A549 treated with Hydrocortisone at 1 μM for 4 hours (cell line): ENCODE data around the gene SRPK3. TPM values are rescaled to one million over a fixed set of nuclear protein-coding genes. Genes with fewer than 3 reads are reported as not detected.

ENCODE experiments used
- total RNA-seq: library from RNA; stranded (reverse); fragments of 200-300 nt; extraction: Qiagen RNA extraction; gene quantifications from 5 replicates; pipeline ENCODE4 v1.2.3, GENCODE V29; 2022

SRPK3 gene
- total RNA-seq = 0.02 to 0.13 TPM (median 0.05 TPM) in 4 of 5 replicates, not detected in the other

GRCh38 chrX:153780678-153781427 lies at the start of gene SRPK3:
Gene SRPK3, plus strand, starts transcription at chrX:153781041. Its CDS starts 46 bp downstream, at chrX:153781087.

GRCh38 chrX:153763989-153764755 lies 16.7 kb upstream of the SRPK3 start, which contains the start of gene PLXNB3:
Gene PLXNB3, plus strand, starts transcription at chrX:153764249. Its CDS starts 1,287 bp downstream, at chrX:153765536.

GRCh38 chrX:153794018-153794896 lies 13.4 kb downstream of the SRPK3 start, which contains the start of the genes IDH3G and SSR4:
Gene IDH3G, minus strand, starts transcription at chrX:153794375. Its CDS starts 49 bp downstream, at chrX:153794326.
Gene SSR4, plus strand, starts transcription at chrX:153794668. Its CDS starts 20 bp downstream, at chrX:153794688.

DNA sequence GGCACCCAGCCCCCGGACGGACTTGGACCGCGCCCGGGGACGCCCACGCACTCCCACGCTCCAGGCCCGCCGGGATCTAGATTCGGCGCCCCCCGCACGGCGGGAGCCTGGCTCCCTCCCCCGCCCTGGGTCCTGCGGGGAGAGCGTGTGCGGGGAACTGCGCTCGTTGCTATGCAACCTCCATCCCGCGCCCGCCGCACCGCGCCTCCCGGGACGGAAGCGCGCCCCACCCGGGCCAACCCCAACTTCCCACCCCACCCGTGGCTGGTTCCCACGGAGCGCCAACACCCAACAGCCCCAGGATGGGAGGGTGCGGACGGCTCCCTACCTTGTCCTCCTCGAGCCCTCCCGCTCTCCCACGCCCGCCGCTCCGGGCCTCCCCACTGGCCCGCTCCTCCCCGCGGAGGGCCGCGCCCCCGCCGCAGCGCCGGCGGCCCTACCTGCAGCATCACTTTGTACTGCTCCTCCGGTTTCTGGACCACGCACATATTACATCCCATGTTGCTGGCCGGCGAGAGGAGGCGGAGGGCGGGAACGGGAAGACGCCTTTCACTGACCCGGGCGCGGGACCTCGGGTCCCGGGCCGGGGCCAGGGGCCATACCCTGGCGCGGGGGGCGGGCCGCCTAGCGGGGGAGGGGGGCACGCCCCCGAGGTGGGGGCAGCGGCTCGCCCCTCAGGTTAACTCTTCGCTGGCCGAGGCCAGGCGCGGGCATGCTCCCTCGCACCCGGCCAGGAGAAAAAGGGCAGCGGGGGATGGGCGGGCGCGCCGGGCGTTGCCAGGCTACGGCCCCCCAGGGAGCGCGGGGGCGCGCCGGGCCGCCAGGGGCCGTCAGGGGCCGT lies 49.2 kb downstream of the SRPK3 start, which contains the start of gene PDZD4:
PDZD4 (minus strand) TSS at position 746 of the 841 bp plus-strand sequence; CDS start at position 500, 246 bp downstream.

Other genes with a start within 250 kb of the SRPK3 start
- 40.9 to 59.7 TPM (median 57.6 TPM) in 5 replicates for gene CCNQ, start 181.9 kb upstream of the SRPK3 start, total RNA-seq
- gene DUSP9, start 133.8 kb upstream of the SRPK3 start, total RNA-seq = 1.0 to 1.6 TPM (median 1.5 TPM) in 5 replicates
- gene PNCK, start 107.2 kb upstream of the SRPK3 start, total RNA-seq = 0.13 to 0.44 TPM (median 0.26 TPM) in 3 of 5 replicates, not detected in the others
- gene SLC6A8, start 93.1 kb upstream of the SRPK3 start, total RNA-seq = 10.0 to 14.5 TPM (median 12.6 TPM) in 5 replicates
- 351 to 491 TPM (median 368 TPM) in 5 replicates for gene BCAP31, start 56.7 kb upstream of the SRPK3 start, total RNA-seq
- gene ABCD1, start 56.2 kb upstream of the SRPK3 start, total RNA-seq = 2.5 to 4.0 TPM (median 3.6 TPM) in 5 replicates
- gene PLXNB3, start 16.8 kb upstream of the SRPK3 start, total RNA-seq = 3.1 to 4.0 TPM (median 3.6 TPM) in 5 replicates
- gene IDH3G, start 13.3 kb downstream of the SRPK3 start, total RNA-seq = 58.1 to 62.0 TPM (median 60.2 TPM) in 5 replicates
- 313 to 452 TPM (median 397 TPM) in 5 replicates for gene SSR4, start 13.6 kb downstream of the SRPK3 start, total RNA-seq
- gene PDZD4, start 49.5 kb downstream of the SRPK3 start, total RNA-seq = 2.9 to 3.7 TPM (median 3.4 TPM) in 5 replicates
- 16.9 to 22.0 TPM (median 19.7 TPM) in 5 replicates for gene L1CAM, start 105.1 kb downstream of the SRPK3 start, total RNA-seq
- gene AVPR2, start 123.6 kb downstream of the SRPK3 start, total RNA-seq = 0.07 TPM in 1 of 5 replicates, not detected in the others
- 1.3 to 2.1 TPM (median 1.4 TPM) in 5 replicates for gene ARHGAP4, start 145.2 kb downstream of the SRPK3 start, total RNA-seq
- 197 to 239 TPM (median 216 TPM) in 5 replicates for gene NAA10, start 154.0 kb downstream of the SRPK3 start, total RNA-seq
- gene RENBP, start 163.6 kb downstream of the SRPK3 start, total RNA-seq = 0.10 to 0.36 TPM (median 0.18 TPM) in 4 of 5 replicates, not detected in the other
- 34.4 to 39.5 TPM (median 36.7 TPM) in 5 replicates for gene HCFC1, start 190.8 kb downstream of the SRPK3 start, total RNA-seq
- gene TMEM187, start 191.7 kb downstream of the SRPK3 start, total RNA-seq = 5.2 to 7.2 TPM (median 5.4 TPM) in 5 replicates
- 201 to 219 TPM (median 215 TPM) in 5 replicates for gene IRAK1, start 238.9 kb downstream of the SRPK3 start, total RNA-seq